ENCODE results near the gene FAM180B.

Gene FAM180B

GRCh38 chr11:47609675-47610074 is 23.2 kb downstream of the FAM180B start:
- in situ Hi-C loops (cut with MboI; ENCODE audit: low sequenced_read_pairs, unreplicated experiment): no loop called here

GRCh38 chr11:47611348-47611794 is 24.9 kb downstream of the FAM180B start:
- TF ChIP-seq CTCF (IDR thresholded peaks at IDR 0.05; ENCODE audit: borderline replicate concordance, control extremely low read depth, extremely low read depth, insufficient read depth, missing control alignments): no peak
- DNase-seq (ENCODE audit: low spot score): no peak
- in situ Hi-C loops (cut with MboI; ENCODE audit: low sequenced_read_pairs, unreplicated experiment): no loop called here

More at GRCh38 chr11:47609675-47610074, 23.2 kb downstream of the FAM180B start:
- no peak for DNase-seq (ENCODE audit: low spot score)
- TF ChIP-seq CTCF (IDR thresholded peaks at IDR 0.05; ENCODE audit: borderline replicate concordance, control extremely low read depth, extremely low read depth, insufficient read depth, missing control alignments): no peak

- no peak for DNase-seq (ENCODE audit: low spot score)
- TF ChIP-seq CTCF (IDR thresholded peaks at IDR 0.05; ENCODE audit: borderline replicate concordance, control extremely low read depth, extremely low read depth, insufficient read depth, missing control alignments): no peak
- in situ Hi-C loops (cut with MboI; ENCODE audit: low sequenced_read_pairs, unreplicated experiment): no loop called here
These were observed 28.8 kb downstream of the FAM180B start for GRCh38 chr11:47615249-47615648.

GRCh38 chr11:47616726-47617416 is 30.4 kb downstream of the FAM180B start:
- TF ChIP-seq CTCF (IDR thresholded peaks at IDR 0.05; ENCODE audit: borderline replicate concordance, control extremely low read depth, extremely low read depth, insufficient read depth, missing control alignments): peak; percentile 74
- in situ Hi-C loops (cut with MboI; ENCODE audit: low sequenced_read_pairs, unreplicated experiment): no loop called here
- DNase-seq (ENCODE audit: low spot score): peak; percentile 55

GRCh38 chr11:47617417-47617809 is 30.9 kb downstream of the FAM180B start:
- no peak for TF ChIP-seq CTCF (IDR thresholded peaks at IDR 0.05; ENCODE audit: borderline replicate concordance, control extremely low read depth, extremely low read depth, insufficient read depth, missing control alignments)
- no peak for DNase-seq (ENCODE audit: low spot score)
- in situ Hi-C loops (cut with MboI; ENCODE audit: low sequenced_read_pairs, unreplicated experiment): no loop called here

GRCh38 chr11:47620836-47621378 is 34.4 kb downstream of the FAM180B start:
- in situ Hi-C loops (cut with MboI; ENCODE audit: low sequenced_read_pairs, unreplicated experiment): no loop called here
- no peak for TF ChIP-seq CTCF (IDR thresholded peaks at IDR 0.05; ENCODE audit: borderline replicate concordance, control extremely low read depth, extremely low read depth, insufficient read depth, missing control alignments)
- DNase-seq (ENCODE audit: low spot score): no peak
